PC-3 (cell line): Measurements from ENCODE around the gene ATF6B. TPM values are rescaled to one million over a fixed set of nuclear protein-coding genes. Genes with fewer than 3 reads are reported as not detected.

ENCODE experiments used
- ATAC-seq: fragments of 200-7000 bp; cut with Tn5 transposase; 2 replicates; pipeline ENCODE4 v1.9.1; 2020; ENCODE audit warnings: mild to moderate bottlenecking, moderate library complexity
- BruUV-seq: library from RNA; stranded (reverse); fragments of 400-500 nt; replicated peaks from 2 replicates; lab custom pipeline; 2021; lab: Mats Ljungman, UMichigan
- CTCF ChIA-PET: fragments of 300-600 bp; sonication (Branson Sonifier 250); formaldehyde crosslinking; loops from one replicate; lab custom pipeline; 2022; ENCODE audit warnings: antibody characterized with exemption; lab: Charles Lee
- POLR2A ChIA-PET: fragments of 300-600 bp; sonication (Branson Sonifier 250); formaldehyde crosslinking; loops from one replicate; lab custom pipeline; 2022; ENCODE audit warnings: antibody characterized with exemption; ENCODE audit not compliant: unreplicated experiment; lab: Charles Lee
- DNase-seq: peaks from one replicate; pipeline ENCODE4 v3.0.0-alpha.2; 2015
- H2AFZ ChIP-seq: fragments of 300-600 bp; sonication (generic); 2 replicates; pipeline ENCODE4 v1.6.0; 2016; ENCODE audit warnings: antibody characterized with exemption, low read length
- H3F3A ChIP-seq: fragments of 300-600 bp; sonication (generic); one replicate; pipeline ENCODE4 v1.6.0; 2017; ENCODE audit warnings: antibody characterized with exemption, low read length, control low read depth, mild to moderate bottlenecking; ENCODE audit not compliant: unreplicated experiment
- H3K27ac ChIP-seq: fragments of 300-600 bp; sonication (generic); 2 replicates; pipeline ENCODE4 v1.5.1; 2016; ENCODE audit warnings: mild to moderate bottlenecking, low read length
- H3K27me3 ChIP-seq: fragments of 300-600 bp; sonication (generic); 2 replicates; pipeline ENCODE4 v1.6.1; 2016; ENCODE audit warnings: low read length, mixed read lengths
- H3K36me3 ChIP-seq: fragments of 300-600 bp; sonication (generic); 2 replicates; pipeline ENCODE4 v1.6.1; 2016; ENCODE audit warnings: low read depth, mixed run types, low read length, mixed read lengths
- H3K4me1 ChIP-seq: fragments of 300-600 bp; sonication (generic); 2 replicates; pipeline ENCODE4 v1.5.1; 2016; ENCODE audit warnings: low read length; ENCODE audit not compliant: insufficient read depth
- H3K4me2 ChIP-seq: fragments of 300-600 bp; sonication (generic); 2 replicates; pipeline ENCODE4 v1.6.0; 2016; ENCODE audit warnings: low read length
- H3K4me3 ChIP-seq: fragments of 300-600 bp; sonication (generic); 2 replicates; pipeline ENCODE4 v1.5.1; 2016; ENCODE audit warnings: mild to moderate bottlenecking, low read length, mixed read lengths
- H3K79me2 ChIP-seq: fragments of 300-600 bp; sonication (generic); 2 replicates; pipeline ENCODE4 v1.6.1; 2017; ENCODE audit warnings: low read length, mixed read lengths
- H3K9ac ChIP-seq: fragments of 300-600 bp; sonication (generic); 2 replicates; pipeline ENCODE4 v1.6.0; 2016; ENCODE audit warnings: mild to moderate bottlenecking, low read length
- H3K9me2 ChIP-seq: fragments of 300-600 bp; sonication (generic); replicated peaks from 2 replicates; pipeline ENCODE4 v1.6.1; 2016; ENCODE audit warnings: mixed run types, low read length, mixed read lengths
- H3K9me3 ChIP-seq: fragments of 300-600 bp; sonication (generic); 2 replicates; pipeline ENCODE4 v1.6.1; 2016; ENCODE audit warnings: low read length, mixed read lengths
- H4K20me1 ChIP-seq: fragments of 300-600 bp; sonication (generic); 2 replicates; pipeline ENCODE4 v1.6.1; 2016; ENCODE audit warnings: low read length, mixed read lengths
- CTCF ChIP-seq: fragments of 300-600 bp; sonication (generic); conservative IDR thresholded peaks from 2 replicates; pipeline ENCODE4 v1.5.1; 2017; ENCODE audit warnings: antibody characterized with exemption, low read depth, mild to moderate bottlenecking, low read length
- EZH2 ChIP-seq: fragments of 300-600 bp; sonication (generic); IDR thresholded peaks from one replicate; pipeline ENCODE4 v1.6.1; 2017; ENCODE audit warnings: antibody characterized with exemption, mild to moderate bottlenecking, low read length; ENCODE audit not compliant: unreplicated experiment
- EZH2phosphoT487 ChIP-seq: fragments of 300-600 bp; sonication (generic); IDR thresholded peaks from 2 replicates; pipeline ENCODE4 v1.6.1; 2018; ENCODE audit warnings: mild to moderate bottlenecking, antibody characterized with exemption, low read length, borderline replicate concordance
- intact Hi-C: fragments of 100-400 bp; cut with micrococcal nuclease; formaldehyde crosslinking; loops from 2 replicates; pipeline ENCODE4 v1.9.0; 2023
- total RNA-seq: library from RNA; depleted of rRNA; stranded (reverse); fragments of >200 nt; gene quantifications from 2 replicates; pipeline ENCODE4 v1.2.3, GENCODE V29; 2014

The ATF6B gene
- total RNA-seq, 1 experiment from 2014 or later, result 33.4 TPM

- H3K9me3 ChIP-seq, result no peaks in the 10 kb centered on the region
- peak within 1 kb of the TSS; percentile 94 for H3K9ac ChIP-seq
- peaks cover 12% of the 10 kb centered on the region for H3K4me1 ChIP-seq
- TF ChIP-seq EZH2 (no peak), EZH2phosphoT487 (no peak)
- peak within 1 kb of the TSS; percentile 95 for H3K4me2 ChIP-seq
- H3K27ac ChIP-seq, result peak within 1 kb of the TSS; percentile 85
- DNase-seq, result peak; percentile 89
- intact Hi-C loops, result loop anchor here (1.0 kb wide), 4 partner anchors 22 to 68 kb away; partner anchors contain the start of genes AGPAT1 and FKBPL
- peak; percentile 79 for ATAC-seq
- CTCF ChIA-PET, result interaction anchor here (0.9 kb wide), 1 partner anchor 42 kb away, joined by 4 read pairs; no protein-coding TSS in a partner anchor
- peak within 1 kb of the TSS; percentile 96 for H3K4me3 ChIP-seq
- BruUV-seq, result TSS peak; percentile 62
- POLR2A ChIA-PET, result no interaction called here
- peaks cover 29% of the 10 kb centered on the region for H3K79me2 ChIP-seq
- H3K9me2 ChIP-seq, result no peaks in the 10 kb centered on the region
- H3F3A ChIP-seq, result no peaks in the 10 kb centered on the region
- H4K20me1 ChIP-seq, result no peaks in the 10 kb centered on the region
- H3K27me3 ChIP-seq, result no peaks in the 10 kb centered on the region
- peak within 1 kb of the TSS; percentile 90 for H2AFZ ChIP-seq
- peaks cover 11% of the 10 kb centered on the region; the same call in 1 of the 2 replicates for H3K36me3 ChIP-seq
These were observed 25.8 kb upstream of the ATF6B start, which contains the start of gene PPT2 for GRCh38 chr6:32153564-32154513. PPT2 (plus strand) TSS chr6:32154141; CDS start chr6:32154595, 454 bp downstream.

- intact Hi-C loops, result no loop called here
- BruUV-seq, result no TSS peak
- POLR2A ChIA-PET, result no interaction called here
- Histone ChIP-seq H4K20me1 (no peaks in the 10 kb centered on the region), H3K79me2 (peaks cover 29% of the 10 kb centered on the region), H3K9ac (peak overlapping the region; percentile 94), H3F3A (no peaks in the 10 kb centered on the region), H3K4me1 (peaks cover 12% of the 10 kb centered on the region), H3K4me2 (peak overlapping the region; percentile 95), H3K9me2 (no peaks in the 10 kb centered on the region), H3K27me3 (no peaks in the 10 kb centered on the region), H3K36me3 (peaks cover 6% of the 10 kb centered on the region; the same call in 1 of the 2 replicates), H3K9me3 (no peaks in the 10 kb centered on the region), H3K4me3 (peak overlapping the region; percentile 96), H3K27ac (peak overlapping the region; percentile 85), H2AFZ (peak overlapping the region; percentile 90; the same call in 1 of the 2 replicates)
- TF ChIP-seq EZH2phosphoT487 (no peak), EZH2 (no peak), CTCF (no peak)
- peak; percentile 36 for DNase-seq
- peak; percentile 16; the same call in 1 of the 2 replicates for ATAC-seq
- CTCF ChIA-PET, result no interaction called here
These were observed 24.9 kb upstream of the ATF6B start for GRCh38 chr6:32152769-32153563.
